GM12872 (cell line): ENCODE data around the gene AKR7A3.
"Not testable (repeated sequence)": the region's sequence is repeated elsewhere in the genome, so short reads cannot be mapped to it uniquely, and the experiment has no call there.

ENCODE experiments used
- CTCF ChIP-seq: IDR thresholded peaks from 3 replicates; pipeline ENCODE4 v1.5.1; 2011; ENCODE audit warnings: low read depth, mild to moderate bottlenecking, low read length, moderate library complexity; ENCODE audit not compliant: insufficient read depth

AKR7A3 gene

GRCh38 chr1:19288324-19289241, at the start of gene AKR7A3:
Gene AKR7A3 (minus strand): TSS chr1:19288770. CDS start chr1:19288709, 61 bp downstream.
- TF ChIP-seq CTCF = not testable (repeated sequence)

- TF ChIP-seq CTCF = no peak
These were observed 49.8 kb upstream of the AKR7A3 start for GRCh38 chr1:19338323-19338762.

- TF ChIP-seq CTCF = no peak
These were observed 48.7 kb upstream of the AKR7A3 start for GRCh38 chr1:19337289-19337688.

GRCh38 chr1:19336543-19336942, 48.0 kb upstream of the AKR7A3 start:
- no peak for TF ChIP-seq CTCF

- no peak for TF ChIP-seq CTCF
These were observed 45.2 kb upstream of the AKR7A3 start for GRCh38 chr1:19333587-19334354.

- TF ChIP-seq CTCF = no peak
These were observed 44.3 kb upstream of the AKR7A3 start for GRCh38 chr1:19332832-19333231.

GRCh38 chr1:19331262-19331878, 42.8 kb upstream of the AKR7A3 start:
- no peak for TF ChIP-seq CTCF
